Caco-2 (cell line): ENCODE data around the gene AFP. TPM values are rescaled to one million over a fixed set of nuclear protein-coding genes. Genes with fewer than 3 reads are reported as not detected.
A peak's percentile ranks its signal among the peaks of the same experiment; 100 is the strongest.

Source experiments
- BruUV-seq: library from RNA; stranded (reverse); fragments of 400-500 nt; replicated peaks from 2 replicates; lab custom pipeline; 2021; lab: Mats Ljungman, UMichigan
- CTCF ChIA-PET: fragments of 300-600 bp; sonication (Branson Sonifier 250); formaldehyde crosslinking; loops from one replicate; lab custom pipeline; 2022; ENCODE audit warnings: antibody characterized with exemption; lab: Charles Lee
- POLR2A ChIA-PET: fragments of 300-600 bp; sonication (Branson Sonifier 250); formaldehyde crosslinking; loops from one replicate; lab custom pipeline; 2022; ENCODE audit warnings: antibody characterized with exemption; lab: Charles Lee
- DNase-seq, 2 experiments: peaks; one replicate each; pipeline versions ENCODE4 v3.0.0 to v3.0.0-alpha.2; 2020 to 2022
- H3K27me3 ChIP-seq: replicated peaks from 2 replicates; pipeline ENCODE4 v1.6.0; 2011; ENCODE audit warnings: low read length; ENCODE audit not compliant: control insufficient read depth, insufficient read depth
- H3K36me3 ChIP-seq: 2 replicates; pipeline ENCODE4 v1.5.1; 2011; ENCODE audit warnings: low read length; ENCODE audit not compliant: control insufficient read depth, insufficient read depth
- H3K4me1 ChIP-seq: fragments of 250-450 bp; sonication (Bioruptor Pico); 2 replicates; pipeline ENCODE4 v1.5.1; 2020; ENCODE audit warnings: mild to moderate bottlenecking
- H3K4me3 ChIP-seq: 2 replicates; pipeline ENCODE4 v1.5.1; 2011; ENCODE audit warnings: low read depth, mild to moderate bottlenecking, control low read depth, low read length
- H3K9me3 ChIP-seq: fragments of 250-450 bp; sonication (Bioruptor Pico); 2 replicates; pipeline ENCODE4 v1.5.1; 2020; ENCODE audit warnings: mild to moderate bottlenecking, moderate library complexity
- H3K27ac Mint-ChIP-seq: one replicate; pipeline ENCODE4 v1.8.0; 2022; ENCODE audit warnings: mixed read lengths; ENCODE audit not compliant: unreplicated experiment
- H3K27me3 Mint-ChIP-seq: one replicate; pipeline ENCODE4 v1.8.0; 2022; ENCODE audit warnings: mixed read lengths; ENCODE audit not compliant: insufficient read depth, unreplicated experiment
- H3K36me3 Mint-ChIP-seq: one replicate; pipeline ENCODE4 v1.8.0; 2022; ENCODE audit warnings: mild to moderate bottlenecking, mixed read lengths; ENCODE audit not compliant: insufficient read depth, unreplicated experiment
- H3K4me1 Mint-ChIP-seq: one replicate; pipeline ENCODE4 v1.8.0; 2022; ENCODE audit warnings: low read depth, mixed read lengths; ENCODE audit not compliant: unreplicated experiment
- H3K4me3 Mint-ChIP-seq: one replicate; pipeline ENCODE4 v1.8.0; 2022; ENCODE audit warnings: mild to moderate bottlenecking, moderate library complexity, mixed read lengths; ENCODE audit not compliant: unreplicated experiment
- H3K9me3 Mint-ChIP-seq: one replicate; pipeline ENCODE4 v1.8.0; 2022; ENCODE audit warnings: mixed read lengths; ENCODE audit not compliant: unreplicated experiment
- intact Hi-C: fragments of 100-400 bp; cut with micrococcal nuclease; formaldehyde crosslinking; loops from one replicate; pipeline ENCODE4 v1.10.0; 2022; ENCODE audit not compliant: unreplicated experiment
- total RNA-seq: library from RNA; stranded (reverse); gene quantifications from 2 replicates; pipeline ENCODE4 v1.2.3, GENCODE V29; 2022
- TF ChIP-seq, protein P1 (sequence below), 2 experiments: fragments of 200-600 bp in 1 of 2; IDR thresholded peaks; 1 replicate in 1 of 2; 2 replicates in 1 of 2; pipeline versions ENCODE4 v1.5.1 to v1.8.0; 2011 to 2022; ENCODE audit warnings: antibody characterized with exemption in 1 of 2, control low read depth in 1 of 2, inconsistent platforms in 1 of 2, low read depth in 1 of 2, low read length in 1 of 2, mild to moderate bottlenecking in 1 of 2, moderate library complexity in 1 of 2; ENCODE audit not compliant: insufficient read depth in 1 of 2, severe bottlenecking in 1 of 2, unreplicated experiment in 1 of 2

AFP gene
- total RNA-seq, 1 experiment from 2014 or later: 158 TPM

GRCh38 chr4:73426666-73427065 is 9.4 kb upstream of the AFP start:
- Histone ChIP-seq H3K4me1 (peaks cover 36% of the 10 kb centered on the region), H3K27me3 (no peaks in the 10 kb centered on the region), H3K4me3 (no peak overlapping the region), H3K9me3 (no peaks in the 10 kb centered on the region), H3K36me3 (no peaks in the 10 kb centered on the region)
- no peak overlapping the region for H3K27ac Mint-ChIP-seq
- peaks cover 29% of the 10 kb centered on the region for H3K4me1 Mint-ChIP-seq
- no peaks in the 10 kb centered on the region for H3K9me3 Mint-ChIP-seq
- no peaks in the 10 kb centered on the region for H3K36me3 Mint-ChIP-seq
- H3K4me3 Mint-ChIP-seq: no peak overlapping the region
- BruUV-seq: no TSS peak
- intact Hi-C loops: no loop called here
- TF ChIP-seq, protein P1, sequence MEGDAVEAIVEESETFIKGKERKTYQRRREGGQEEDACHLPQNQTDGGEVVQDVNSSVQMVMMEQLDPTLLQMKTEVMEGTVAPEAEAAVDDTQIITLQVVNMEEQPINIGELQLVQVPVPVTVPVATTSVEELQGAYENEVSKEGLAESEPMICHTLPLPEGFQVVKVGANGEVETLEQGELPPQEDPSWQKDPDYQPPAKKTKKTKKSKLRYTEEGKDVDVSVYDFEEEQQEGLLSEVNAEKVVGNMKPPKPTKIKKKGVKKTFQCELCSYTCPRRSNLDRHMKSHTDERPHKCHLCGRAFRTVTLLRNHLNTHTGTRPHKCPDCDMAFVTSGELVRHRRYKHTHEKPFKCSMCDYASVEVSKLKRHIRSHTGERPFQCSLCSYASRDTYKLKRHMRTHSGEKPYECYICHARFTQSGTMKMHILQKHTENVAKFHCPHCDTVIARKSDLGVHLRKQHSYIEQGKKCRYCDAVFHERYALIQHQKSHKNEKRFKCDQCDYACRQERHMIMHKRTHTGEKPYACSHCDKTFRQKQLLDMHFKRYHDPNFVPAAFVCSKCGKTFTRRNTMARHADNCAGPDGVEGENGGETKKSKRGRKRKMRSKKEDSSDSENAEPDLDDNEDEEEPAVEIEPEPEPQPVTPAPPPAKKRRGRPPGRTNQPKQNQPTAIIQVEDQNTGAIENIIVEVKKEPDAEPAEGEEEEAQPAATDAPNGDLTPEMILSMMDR (IDR thresholded peaks at IDR 0.05; ENCODE audit: insufficient read depth in 1 of 2, low read depth in 1 of 2, low read length in 1 of 2, severe bottlenecking in 1 of 2, unreplicated experiment in 1 of 2): no peak
- H3K27me3 Mint-ChIP-seq: no peaks in the 10 kb centered on the region
- CTCF ChIA-PET: no interaction called here
- DNase-seq: peak in 1 of 2 experiments; percentile 11
- POLR2A ChIA-PET: no interaction called here

DNA sequence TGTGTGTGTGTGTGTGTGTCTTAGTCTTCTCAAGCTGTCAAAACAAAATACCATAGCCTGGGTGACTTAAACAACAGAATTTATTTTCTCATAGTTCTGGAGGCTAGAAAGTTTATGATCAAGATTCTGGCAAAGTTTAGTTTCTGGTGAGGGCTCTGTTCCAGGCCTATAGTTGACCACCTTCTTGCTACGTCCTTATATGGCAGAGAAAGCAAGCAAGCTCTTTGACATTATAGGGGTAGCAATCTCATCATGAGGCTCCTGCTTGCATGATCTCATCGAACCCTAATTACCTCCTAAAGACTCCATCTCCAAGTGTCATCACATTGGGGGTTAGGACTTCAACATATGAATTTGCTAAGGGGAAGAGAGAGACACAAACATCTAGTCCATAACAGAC is 6.9 kb upstream of the AFP start:
- H3K4me1 Mint-ChIP-seq: peaks cover 45% of the 10 kb centered on the region
- no peak overlapping the region for H3K4me3 ChIP-seq
- TF ChIP-seq, protein P1 (IDR thresholded peaks at IDR 0.05; ENCODE audit: insufficient read depth in 1 of 2, low read depth in 1 of 2, low read length in 1 of 2, severe bottlenecking in 1 of 2, unreplicated experiment in 1 of 2): no peak
- H3K4me3 Mint-ChIP-seq: no peak overlapping the region
- H3K36me3 ChIP-seq: no peaks in the 10 kb centered on the region
- H3K27me3 Mint-ChIP-seq: no peaks in the 10 kb centered on the region
- no peak overlapping the region for H3K27ac Mint-ChIP-seq
- H3K9me3 Mint-ChIP-seq: no peaks in the 10 kb centered on the region
- DNase-seq: no peak
- intact Hi-C loops: no loop called here
- BruUV-seq: no TSS peak
- no peaks in the 10 kb centered on the region for H3K9me3 ChIP-seq
- CTCF ChIA-PET: no interaction called here
- POLR2A ChIA-PET: no interaction called here
- H3K27me3 ChIP-seq: no peaks in the 10 kb centered on the region
- H3K4me1 ChIP-seq: peaks cover 59% of the 10 kb centered on the region
- H3K36me3 Mint-ChIP-seq: no peaks in the 10 kb centered on the region

GRCh38 chr4:73429826-73430587 is 6.0 kb upstream of the AFP start:
- CTCF ChIA-PET: no interaction called here
- Histone ChIP-seq H3K27me3 (no peaks in the 10 kb centered on the region), H3K9me3 (no peaks in the 10 kb centered on the region), H3K4me3 (no peak overlapping the region), H3K36me3 (no peaks in the 10 kb centered on the region), H3K4me1 (peaks cover 63% of the 10 kb centered on the region)
- POLR2A ChIA-PET: no interaction called here
- H3K4me1 Mint-ChIP-seq: peaks cover 45% of the 10 kb centered on the region
- H3K9me3 Mint-ChIP-seq: no peaks in the 10 kb centered on the region
- H3K27ac Mint-ChIP-seq: no peak overlapping the region
- TF ChIP-seq, protein P1 (IDR thresholded peaks at IDR 0.05; ENCODE audit: insufficient read depth in 1 of 2, low read depth in 1 of 2, low read length in 1 of 2, severe bottlenecking in 1 of 2, unreplicated experiment in 1 of 2): no peak
- intact Hi-C loops: no loop called here
- BruUV-seq: no TSS peak
- no peaks in the 10 kb centered on the region for H3K27me3 Mint-ChIP-seq
- no peak for DNase-seq
- H3K4me3 Mint-ChIP-seq: no peak overlapping the region
- no peaks in the 10 kb centered on the region for H3K36me3 Mint-ChIP-seq
